ENCODE results near the gene MAPRE2. TPM values are rescaled to one million over a fixed set of nuclear protein-coding genes. Genes with fewer than 3 reads are reported as not detected.

MAPRE2 gene
- total RNA-seq, 1 experiment from 2014 or later = 29.4 TPM

- H3K4me1 ChIP-seq (ENCODE audit: insufficient read depth, low read length) = no peaks in the 10 kb centered on the region
Measured at GRCh38 chr18:35045121-35045520, 3.9 kb downstream of the MAPRE2 start.

More at GRCh38 chr18:35045121-35045520, 3.9 kb downstream of the MAPRE2 start:
- Histone ChIP-seq H2AK5ac (ENCODE audit: insufficient read length, low read length) (no peak overlapping the region), H3K79me1 (ENCODE audit: insufficient read depth, low read depth, low read length, poor library complexity, severe bottlenecking) (peaks cover 3% of the 10 kb centered on the region), H3K23ac (ENCODE audit: insufficient read length, low read depth, low read length) (no peak overlapping the region), H3K9me3 (ENCODE audit: control insufficient read depth, low read depth, low read length) (no peaks in the 10 kb centered on the region), H3K27ac (ENCODE audit: insufficient read length, low read depth, low read length) (no peak overlapping the region), H3K27me3 (ENCODE audit: insufficient read depth, low read length) (no peaks in the 10 kb centered on the region), H3K4ac (ENCODE audit: low read depth, low read length) (no peak overlapping the region), H3K56ac (ENCODE audit: insufficient read length, low read depth, low read length) (no peak overlapping the region), H3K9ac (ENCODE audit: extremely low read depth, insufficient read length, low read length) (no peak overlapping the region), H3T11ph (ENCODE audit: low read length) (no peak overlapping the region), H2AFZ (ENCODE audit: low read length) (no peak overlapping the region), H4K20me1 (ENCODE audit: control insufficient read depth, insufficient read depth, insufficient read length) (peaks cover 3% of the 10 kb centered on the region), H3K23me2 (ENCODE audit: insufficient read length, low read depth, low read length, poor library complexity, severe bottlenecking) (peaks cover 11% of the 10 kb centered on the region), H2BK20ac (ENCODE audit: low read depth, low read length, poor library complexity, severe bottlenecking) (no peak overlapping the region), H3K79me2 (ENCODE audit: insufficient read depth, low read length) (peaks cover 5% of the 10 kb centered on the region; the same call in 1 of the 2 replicates), H2BK12ac (ENCODE audit: insufficient read length, low read depth, low read length) (no peak overlapping the region), H4K8ac (replicated peaks; ENCODE audit: insufficient read length, low read depth, low read length) (no peak overlapping the region), H2BK5ac (ENCODE audit: insufficient read length, low read length) (no peak overlapping the region), H4K5ac (ENCODE audit: insufficient read length, low read depth, low read length) (no peak overlapping the region), H4K91ac (ENCODE audit: insufficient read length, low read depth, low read length) (no peak overlapping the region), H3K18ac (ENCODE audit: insufficient read length, low read depth, low read length) (no peak overlapping the region), H3K14ac (ENCODE audit: insufficient read depth, low read length) (no peak overlapping the region), H3K4me2 (ENCODE audit: insufficient read depth, insufficient read length, low read length) (no peak overlapping the region), H2BK120ac (ENCODE audit: low read depth, low read length, poor library complexity, severe bottlenecking) (no peak overlapping the region), H2BK15ac (ENCODE audit: low read depth, low read length) (no peak overlapping the region)
- peaks cover 4 to 5% (median 5%) of the 10 kb centered on the region in 3 experiments for H3K36me3 Mint-ChIP-seq (ENCODE audit: insufficient read depth in 1 of 3, low read depth in 3 of 3)
- no peak for TF ChIP-seq CTCF (conservative IDR thresholded peaks at IDR 0.05)
- no CpG with 5 or more reads among the region's 4 CpGs for WGBS (ENCODE audit: extremely low coverage, insufficient read length, low lambda C conversion rate)
- H3K27ac Mint-ChIP-seq = no peak overlapping the region
- peak overlapping the region in 1 of 2 experiments; percentile 38; a peak in 2 of 5 replicates for H3K4me3 Mint-ChIP-seq
- DNase-seq = no peak
- H3K27me3 Mint-ChIP-seq (ENCODE audit: low read depth) = no peaks in the 10 kb centered on the region; the same call in 1 of the 2 replicates
- no peaks in the 10 kb centered on the region for H3K9me3 Mint-ChIP-seq
- H3K4me1 Mint-ChIP-seq = peaks cover 46 to 59% of the 10 kb centered on the region in 2 experiments

Measured in H9 (cell line).